KMS-11 (cell line): ENCODE measurements around the gene RRH.
"Not testable (repeated sequence)": the region's sequence is repeated elsewhere in the genome, so short reads cannot be mapped to it uniquely, and the experiment has no call there.

Experiments
- H2AFZ ChIP-seq: fragments of 200-600 bp; sonication (generic); 2 replicates; pipeline ENCODE4 v1.6.1; 2016; ENCODE audit warnings: antibody characterized with exemption, mixed run types, low read depth
- H3K27ac ChIP-seq: fragments of 200-600 bp; sonication (generic); 2 replicates; pipeline ENCODE4 v1.6.1; 2016; ENCODE audit warnings: mild to moderate bottlenecking, mixed run types
- H3K27me3 ChIP-seq: fragments of 200-600 bp; sonication (generic); 2 replicates; pipeline ENCODE4 v1.6.1; 2017; ENCODE audit warnings: mild to moderate bottlenecking, low read depth, mixed run types, moderate library complexity; ENCODE audit not compliant: insufficient read depth
- H3K36me3 ChIP-seq: fragments of 200-600 bp; sonication (generic); 2 replicates; pipeline ENCODE4 v1.6.1; 2017; ENCODE audit warnings: mild to moderate bottlenecking, mixed run types; ENCODE audit not compliant: insufficient read depth
- H3K4me1 ChIP-seq: fragments of 200-600 bp; sonication (generic); 2 replicates; pipeline ENCODE4 v1.6.1; 2016; ENCODE audit warnings: mild to moderate bottlenecking, low read depth, mixed run types; ENCODE audit not compliant: poor library complexity, severe bottlenecking
- H3K4me2 ChIP-seq: fragments of 200-600 bp; sonication (generic); 2 replicates; pipeline ENCODE4 v1.7.0; 2016; ENCODE audit warnings: mild to moderate bottlenecking, mixed run types
- H3K4me3 ChIP-seq: fragments of 200-600 bp; sonication (generic); IDR thresholded peaks from 2 replicates; pipeline ENCODE4 v1.6.1; 2017; ENCODE audit warnings: low read depth, low read length, mixed read lengths; ENCODE audit not compliant: insufficient read depth
- H3K79me2 ChIP-seq: fragments of 200-600 bp; sonication (generic); 2 replicates; pipeline ENCODE4 v1.6.1; 2016; ENCODE audit warnings: low read depth, mixed run types; ENCODE audit not compliant: insufficient read depth
- H3K9ac ChIP-seq: fragments of 200-600 bp; sonication (generic); 2 replicates; pipeline ENCODE4 v1.6.1; 2016; ENCODE audit warnings: mild to moderate bottlenecking, mixed run types
- H4K20me1 ChIP-seq: fragments of 200-600 bp; sonication (generic); 2 replicates; pipeline ENCODE4 v1.6.1; 2016; ENCODE audit warnings: mild to moderate bottlenecking, mixed run types; ENCODE audit not compliant: insufficient read depth
- CTCF ChIP-seq: fragments of 200-600 bp; sonication (generic); conservative IDR thresholded peaks from 2 replicates; pipeline ENCODE4 v1.6.1; 2017; ENCODE audit warnings: low read depth, mild to moderate bottlenecking, antibody characterized with exemption, low read length, moderate library complexity, mixed read lengths

RRH gene

GRCh38 chr4:109846395-109847098 lies 18.8 kb downstream of the RRH start:
- Histone ChIP-seq H3K9ac (no peak overlapping the region), H3K4me1 (no peaks in the 10 kb centered on the region), H3K27me3 (no peaks in the 10 kb centered on the region), H3K4me2 (no peak overlapping the region), H2AFZ (no peak overlapping the region), H3K4me3 (no peak overlapping the region), H3K79me2 (no peaks in the 10 kb centered on the region), H3K27ac (no peak overlapping the region), H4K20me1 (no peaks in the 10 kb centered on the region), H3K36me3 (no peaks in the 10 kb centered on the region)
- no peak for TF ChIP-seq CTCF

- H3K27ac ChIP-seq: no peak within 1 kb of the TSS
- H3K36me3 ChIP-seq: no peaks in the 10 kb centered on the region
- no peak within 1 kb of the TSS for H2AFZ ChIP-seq
- H3K4me1 ChIP-seq: no peaks in the 10 kb centered on the region
- no peaks in the 10 kb centered on the region for H3K79me2 ChIP-seq
- no peak within 1 kb of the TSS for H3K9ac ChIP-seq
- no peaks in the 10 kb centered on the region for H4K20me1 ChIP-seq
- no peaks in the 10 kb centered on the region for H3K27me3 ChIP-seq
- no peak for TF ChIP-seq CTCF
- H3K4me3 ChIP-seq: no peak within 1 kb of the TSS
- no peak within 1 kb of the TSS for H3K4me2 ChIP-seq
These were observed 20.2 kb downstream of the RRH start, which contains the start of gene LRIT3 for GRCh38 chr4:109847896-109848442. Gene LRIT3 (plus strand): TSS chr4:109848107. CDS start chr4:109848202, 95 bp downstream.

GRCh38 chr4:109848501-109848900 lies 20.7 kb downstream of the RRH start:
- Histone ChIP-seq H3K4me1 (no peaks in the 10 kb centered on the region), H3K27ac (no peak overlapping the region), H3K4me2 (no peak overlapping the region), H3K36me3 (no peaks in the 10 kb centered on the region), H2AFZ (no peak overlapping the region), H4K20me1 (no peaks in the 10 kb centered on the region), H3K9ac (no peak overlapping the region), H3K27me3 (no peaks in the 10 kb centered on the region), H3K4me3 (no peak overlapping the region), H3K79me2 (no peaks in the 10 kb centered on the region)
- no peak for TF ChIP-seq CTCF

- no peak for TF ChIP-seq CTCF
- no peaks in the 10 kb centered on the region for H4K20me1 ChIP-seq
- no peak overlapping the region for H3K9ac ChIP-seq
- H3K4me3 ChIP-seq: no peak overlapping the region
- no peaks in the 10 kb centered on the region for H3K79me2 ChIP-seq
- no peak overlapping the region for H2AFZ ChIP-seq
- H3K4me2 ChIP-seq: no peak overlapping the region
- H3K36me3 ChIP-seq: no peaks in the 10 kb centered on the region
- no peaks in the 10 kb centered on the region for H3K27me3 ChIP-seq
- H3K27ac ChIP-seq: no peak overlapping the region
- no peaks in the 10 kb centered on the region for H3K4me1 ChIP-seq
These were observed 22.8 kb downstream of the RRH start for GRCh38 chr4:109850601-109851000.

- H3K79me2 ChIP-seq, H2AFZ ChIP-seq, H3K4me2 ChIP-seq, H3K36me3 ChIP-seq, H3K4me3 ChIP-seq, H4K20me1 ChIP-seq, H3K27ac ChIP-seq, H3K27me3 ChIP-seq, H3K4me1 ChIP-seq, H3K9ac ChIP-seq: not testable (repeated sequence)
These were observed 31.9 kb downstream of the RRH start for GRCh38 chr4:109859426-109860300.
